NOMO-1 treated with dmso at 0.1 percent for 144 hours (cell line): ENCODE data around the gene ADAMTS1.
A peak's percentile ranks its signal among the peaks of the same experiment; 100 is the strongest.

Source experiments
- DNase-seq: peaks from one replicate; lab custom pipeline; 2025; ENCODE audit not compliant: unreplicated experiment; lab: John Stamatoyannopoulos, UW

The ADAMTS1 gene

DNA sequence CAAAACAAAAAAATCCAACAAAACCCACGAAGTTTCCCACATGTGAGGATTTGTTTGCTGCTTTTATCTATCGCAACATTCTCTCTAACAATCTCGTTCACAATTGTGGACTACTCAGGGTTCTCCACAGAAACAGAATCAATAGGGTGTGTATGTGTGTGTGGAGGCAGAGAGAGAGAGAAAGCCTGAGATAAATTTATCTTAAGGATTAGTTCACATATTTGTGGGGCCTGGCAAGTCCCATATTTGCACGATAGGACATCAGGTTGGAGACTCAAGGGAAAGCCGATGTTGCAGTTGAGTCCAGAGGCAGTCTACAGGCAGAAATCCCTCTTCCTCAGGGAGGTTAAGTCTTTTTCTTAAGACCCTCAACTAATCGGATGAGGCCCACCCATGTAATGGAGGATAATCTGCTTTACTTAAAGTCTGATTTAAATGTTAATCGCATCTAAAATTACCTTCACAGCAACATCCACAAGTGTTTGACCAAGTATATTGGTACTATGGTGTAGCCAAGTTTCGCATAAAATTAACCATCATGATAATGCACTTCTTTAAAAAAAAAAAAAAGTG, 31.7 kb downstream of the ADAMTS1 start:
- no peak for DNase-seq

DNA sequence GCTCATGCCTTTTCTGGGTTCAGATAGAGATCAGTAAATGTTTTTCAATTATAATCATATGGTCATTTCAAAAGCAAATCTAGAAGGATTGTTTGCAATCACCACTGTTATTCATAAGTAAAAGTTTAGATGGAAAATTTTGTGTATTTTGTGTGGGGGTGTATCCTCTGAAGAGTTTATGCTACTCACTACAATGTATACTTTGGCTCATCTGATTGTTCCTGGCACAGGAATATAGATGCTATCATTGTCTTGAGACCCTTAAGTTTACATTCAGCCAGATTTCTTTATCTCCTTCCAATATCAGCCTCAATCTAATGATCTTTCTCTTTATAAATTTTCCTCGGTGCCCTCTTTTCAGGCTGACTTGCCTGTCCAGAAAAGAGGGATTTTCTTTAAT, 33.0 kb downstream of the ADAMTS1 start:
- DNase-seq: no peak

DNA sequence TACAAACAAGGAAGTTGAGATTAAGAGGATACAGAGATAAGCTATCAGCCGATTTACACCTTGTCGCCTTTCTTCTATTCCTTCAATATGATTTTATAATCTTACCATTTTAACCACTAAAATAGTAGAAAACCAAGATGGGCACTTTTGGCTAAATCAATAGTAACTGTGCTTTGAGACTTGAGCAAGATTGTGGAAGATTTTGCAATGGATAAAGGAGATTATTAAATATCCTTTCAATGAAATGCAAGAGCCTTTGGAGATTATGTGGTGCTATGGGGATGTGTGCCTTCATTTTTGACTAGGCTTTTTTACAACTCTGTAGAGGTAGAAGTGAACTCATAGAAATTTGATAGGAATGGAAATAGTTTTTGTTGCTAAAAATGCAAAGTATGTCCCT, 33.7 kb downstream of the ADAMTS1 start:
- DNase-seq: no peak

DNA sequence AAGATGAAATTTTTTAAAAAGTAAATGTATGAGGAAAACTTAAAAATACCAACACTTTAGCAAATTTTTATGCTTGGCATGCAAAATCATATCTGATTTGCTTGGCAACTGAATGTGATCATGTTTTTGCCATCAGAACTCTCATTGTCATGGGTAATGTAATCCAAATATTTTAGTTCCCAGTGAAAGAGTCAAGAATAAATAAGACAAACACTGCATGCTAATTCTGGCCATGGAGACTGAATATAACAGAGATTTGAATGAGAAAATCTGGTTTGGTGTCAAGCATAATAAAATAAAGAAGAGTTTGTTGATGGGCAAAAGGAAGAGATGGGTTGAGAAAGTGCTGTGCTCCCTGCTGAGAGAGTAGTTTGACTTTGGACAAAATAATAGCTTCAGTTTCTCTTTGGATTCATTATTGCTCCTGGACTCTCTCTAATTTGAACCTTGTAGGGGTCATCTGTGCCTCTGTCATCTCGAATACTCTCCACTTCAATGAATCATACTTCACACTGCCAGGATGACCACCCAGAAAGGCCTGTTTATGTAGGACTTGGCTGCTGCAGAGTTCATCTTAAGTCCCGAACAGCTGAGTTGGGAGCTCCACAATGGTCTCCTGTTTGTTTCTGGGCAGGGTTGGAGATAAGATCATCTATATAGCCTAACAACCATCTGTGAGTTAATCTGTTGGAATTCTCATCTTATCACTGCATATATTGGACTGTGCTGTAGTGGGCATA, 34.4 kb downstream of the ADAMTS1 start:
- no peak for DNase-seq

- no peak for DNase-seq
These were observed 34.9 kb downstream of the ADAMTS1 start for GRCh38 chr21:26810266-26810665.

GRCh38 chr21:26809745-26810144, 35.5 kb downstream of the ADAMTS1 start:
- no peak for DNase-seq

DNA sequence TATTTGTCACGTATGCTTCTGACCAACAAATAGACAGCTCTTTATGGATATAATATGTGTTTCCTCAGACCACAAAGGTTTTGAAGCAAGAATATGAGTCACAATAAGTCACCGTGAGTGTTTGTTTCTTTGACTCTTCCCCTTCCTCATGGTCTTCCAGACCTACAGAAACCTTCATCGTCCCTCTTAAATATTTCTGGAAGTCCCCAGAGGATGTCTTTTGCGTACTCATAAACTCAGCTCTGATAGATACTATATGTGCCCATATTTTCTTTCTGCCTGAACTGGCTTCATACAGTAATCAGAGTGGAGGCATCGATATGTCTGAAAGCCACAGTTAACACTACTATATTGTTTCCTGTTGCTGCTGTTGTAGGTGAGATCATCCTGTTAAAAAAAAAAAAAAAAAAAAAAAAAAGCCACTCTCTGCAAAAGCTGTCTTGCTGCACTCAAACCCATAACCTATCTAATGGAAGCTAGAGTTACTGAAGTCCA, 38.4 kb downstream of the ADAMTS1 start:
- peak; percentile 14 for DNase-seq

DNA sequence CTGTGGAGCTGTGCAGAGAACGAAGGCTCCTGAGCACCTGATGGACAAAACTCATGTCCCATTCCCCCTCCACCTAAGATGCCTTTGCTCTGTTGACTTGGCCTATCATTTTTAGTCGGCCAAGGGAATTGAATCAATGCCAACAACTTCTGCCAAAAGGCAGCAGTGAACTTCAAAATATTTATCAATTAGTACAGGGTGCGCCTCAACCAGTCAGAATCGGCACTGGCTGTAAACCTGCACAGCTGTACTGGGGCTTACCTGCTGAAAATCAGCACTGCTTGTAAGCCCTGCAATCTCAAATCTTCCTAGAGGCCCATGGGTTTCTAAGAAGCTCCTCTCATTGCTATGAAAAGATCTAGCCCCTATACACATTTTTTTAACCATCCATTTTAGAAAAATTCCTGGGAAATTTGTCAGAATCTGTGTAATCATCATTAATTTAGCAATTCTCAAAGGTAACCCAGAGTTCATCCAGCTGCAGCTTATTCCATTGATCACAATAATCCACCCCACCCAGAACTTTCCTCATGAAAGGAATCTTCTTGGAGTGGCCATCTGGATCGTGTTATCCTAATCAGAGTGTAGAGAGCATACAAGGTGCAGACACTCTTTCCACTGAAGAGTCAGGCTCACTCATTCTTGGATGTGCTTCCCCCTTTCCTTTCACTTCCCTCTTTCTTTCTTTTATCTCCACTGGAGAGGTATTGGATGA, 40.2 kb downstream of the ADAMTS1 start:
- DNase-seq: no peak

- no peak for DNase-seq
These were observed 43.7 kb downstream of the ADAMTS1 start for GRCh38 chr21:26801498-26801897.

DNA sequence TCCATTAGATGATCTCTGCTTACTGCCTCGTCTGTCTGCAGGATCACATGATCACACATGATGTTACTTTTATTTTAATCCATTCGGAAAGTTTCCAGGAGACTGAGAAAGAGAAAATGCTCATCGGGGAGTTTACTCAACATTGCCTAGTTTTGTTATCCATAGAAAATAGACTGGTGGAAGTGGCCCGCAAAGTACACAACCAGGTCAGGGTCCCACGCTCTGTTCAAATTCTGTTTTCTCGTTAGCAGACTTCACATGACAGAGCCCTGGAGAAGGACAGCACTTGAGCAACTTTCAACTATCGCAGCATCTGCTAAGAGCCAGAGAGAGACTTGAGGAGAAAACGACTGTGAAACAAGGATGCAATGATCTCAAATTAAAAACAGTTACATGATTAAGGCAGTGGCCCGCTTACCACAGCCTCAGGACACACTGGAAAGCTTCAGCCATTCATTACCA, 44.2 kb downstream of the ADAMTS1 start:
- no peak for DNase-seq

GRCh38 chr21:26800455-26800854, 44.8 kb downstream of the ADAMTS1 start:
- no peak for DNase-seq

DNA sequence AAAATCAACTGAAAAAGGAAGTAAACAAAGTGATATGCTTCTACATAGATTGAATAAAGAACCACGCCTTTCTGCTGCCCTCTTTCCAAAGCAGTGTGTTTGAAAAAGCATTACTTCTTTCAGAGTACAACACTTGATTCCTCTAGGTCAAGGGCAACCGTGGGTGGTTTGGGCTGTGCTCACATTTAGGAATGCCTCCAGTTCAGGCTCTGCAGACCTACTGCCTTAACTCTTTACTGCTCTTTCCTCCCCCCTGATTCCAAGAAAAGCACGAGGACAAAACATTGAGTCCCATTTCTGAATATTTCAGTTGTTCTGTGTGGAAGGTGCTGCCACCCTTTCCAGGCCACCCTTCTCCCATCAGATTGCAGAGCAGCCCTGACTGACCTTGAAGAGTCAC, 45.2 kb downstream of the ADAMTS1 start:
- no peak for DNase-seq

- DNase-seq: no peak
These were observed 46.1 kb downstream of the ADAMTS1 start for GRCh38 chr21:26798856-26799751.

GRCh38 chr21:26797878-26798456, 47.2 kb downstream of the ADAMTS1 start:
- no peak for DNase-seq

- no peak for DNase-seq
These were observed 49.3 kb downstream of the ADAMTS1 start for GRCh38 chr21:26795866-26796329.

DNA sequence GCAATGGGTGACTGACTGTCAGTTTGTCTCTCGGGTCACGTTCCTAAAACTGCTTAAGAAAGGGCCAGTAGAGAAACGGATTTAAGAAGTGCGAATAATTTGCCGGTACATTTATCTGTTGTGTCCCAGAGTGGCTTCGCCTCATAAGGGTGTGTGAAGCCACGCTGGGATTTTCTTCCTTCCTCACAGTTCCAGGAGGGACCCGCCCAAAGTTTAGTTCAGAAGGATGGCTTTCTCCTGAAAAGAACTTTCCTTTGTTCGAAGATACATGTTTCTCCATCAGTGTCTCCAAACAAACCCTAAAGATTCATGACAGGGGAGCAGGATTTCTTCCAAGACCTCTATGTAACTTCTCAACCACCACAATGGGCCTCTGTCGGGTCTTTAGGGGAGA, 49.8 kb downstream of the ADAMTS1 start:
- DNase-seq: no peak

DNA sequence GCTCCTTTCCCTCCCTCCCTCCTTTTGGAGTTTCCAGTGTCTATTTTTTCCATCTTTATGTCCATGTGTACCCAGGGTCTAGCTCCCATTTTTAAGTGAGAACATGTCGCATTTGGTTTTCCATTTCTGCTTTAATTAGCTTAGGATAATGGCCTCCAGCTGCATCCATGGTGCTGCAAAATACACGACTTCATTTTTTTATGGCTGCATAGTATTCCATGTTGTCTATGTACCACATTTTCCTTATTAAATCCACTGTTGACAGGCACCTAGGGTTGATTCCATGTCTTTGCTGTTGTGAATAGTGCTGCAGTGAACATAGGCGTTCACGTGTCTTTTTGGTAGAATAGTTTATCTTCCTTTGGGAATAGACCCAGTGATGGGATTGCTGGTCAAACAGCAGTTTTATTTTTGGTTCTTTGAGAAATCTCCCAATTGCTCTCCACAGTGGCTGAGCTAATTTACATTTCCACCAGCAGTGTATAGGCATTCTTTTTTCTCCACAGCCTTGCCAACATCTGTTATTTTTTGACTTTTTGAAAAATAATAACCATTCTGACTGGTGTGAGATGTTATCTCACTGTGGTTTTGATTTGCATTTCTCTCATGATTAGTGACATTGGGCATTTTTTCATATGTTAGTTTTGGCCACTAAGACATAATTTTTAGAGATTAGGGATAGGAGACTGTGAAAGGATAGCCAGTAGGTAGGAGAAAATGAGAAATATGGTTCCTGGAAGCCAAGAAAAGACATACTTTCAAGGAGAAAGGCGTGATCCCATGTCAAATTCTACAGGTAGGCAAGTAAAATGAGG, 50.4 kb downstream of the ADAMTS1 start:
- DNase-seq: no peak

- no peak for DNase-seq
These were observed 54.9 kb downstream of the ADAMTS1 start for GRCh38 chr21:26790296-26790695.

DNA sequence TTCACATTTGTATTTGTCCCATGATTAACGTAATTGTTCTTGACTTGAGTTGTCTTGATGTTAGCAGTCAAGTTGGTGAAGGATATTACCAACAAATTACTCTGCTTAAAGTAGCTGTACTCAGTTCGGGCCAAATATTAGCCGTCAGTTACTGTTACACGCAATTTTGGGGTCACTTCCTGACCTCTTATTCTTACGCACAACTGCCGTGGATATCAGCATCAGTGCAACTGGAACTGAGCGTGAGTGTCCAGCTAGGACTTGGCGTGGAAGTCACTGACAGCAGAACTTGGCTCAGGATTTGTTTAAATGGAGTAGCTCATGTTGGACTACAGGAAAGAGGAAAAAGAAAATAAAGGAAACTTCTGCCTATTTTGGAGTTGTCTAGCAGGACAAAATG, 56.4 kb downstream of the ADAMTS1 start:
- DNase-seq: no peak
